ENCODE measurements around the gene ITPK1.

GRCh38 chr14:92916201-92916600 lies 199.5 kb downstream of the ITPK1 start:
- TF ChIP-seq POLR2A (IDR thresholded peaks at IDR 0.05; ENCODE audit: low read depth) (no peak), EP300 (IDR thresholded peaks at IDR 0.05) (no peak)
- TF ChIP-seq, protein P1, sequence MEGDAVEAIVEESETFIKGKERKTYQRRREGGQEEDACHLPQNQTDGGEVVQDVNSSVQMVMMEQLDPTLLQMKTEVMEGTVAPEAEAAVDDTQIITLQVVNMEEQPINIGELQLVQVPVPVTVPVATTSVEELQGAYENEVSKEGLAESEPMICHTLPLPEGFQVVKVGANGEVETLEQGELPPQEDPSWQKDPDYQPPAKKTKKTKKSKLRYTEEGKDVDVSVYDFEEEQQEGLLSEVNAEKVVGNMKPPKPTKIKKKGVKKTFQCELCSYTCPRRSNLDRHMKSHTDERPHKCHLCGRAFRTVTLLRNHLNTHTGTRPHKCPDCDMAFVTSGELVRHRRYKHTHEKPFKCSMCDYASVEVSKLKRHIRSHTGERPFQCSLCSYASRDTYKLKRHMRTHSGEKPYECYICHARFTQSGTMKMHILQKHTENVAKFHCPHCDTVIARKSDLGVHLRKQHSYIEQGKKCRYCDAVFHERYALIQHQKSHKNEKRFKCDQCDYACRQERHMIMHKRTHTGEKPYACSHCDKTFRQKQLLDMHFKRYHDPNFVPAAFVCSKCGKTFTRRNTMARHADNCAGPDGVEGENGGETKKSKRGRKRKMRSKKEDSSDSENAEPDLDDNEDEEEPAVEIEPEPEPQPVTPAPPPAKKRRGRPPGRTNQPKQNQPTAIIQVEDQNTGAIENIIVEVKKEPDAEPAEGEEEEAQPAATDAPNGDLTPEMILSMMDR (IDR thresholded peaks at IDR 0.05), result no peak

Data from esophagus muscularis mucosa (tissue), 4 donors.